HEK293 (cell line): ENCODE measurements around the gene GTF2F1.
A peak's percentile ranks its signal among the peaks of the same experiment; 100 is the strongest.

Experiments
- GLIS2 ChIP-seq: fragments of 450-650 bp; formaldehyde crosslinking; IDR thresholded peaks from 2 replicates; pipeline ENCODE4 v1.5.1; 2016; ENCODE audit warnings: missing biosample characterization, missing genetic modification characterization
- HOXA7 ChIP-seq: sonication (generic); formaldehyde crosslinking; IDR thresholded peaks from 2 replicates; pipeline ENCODE4 v1.8.1; 2022; ENCODE audit warnings: missing genetic modification reagents, borderline replicate concordance
- KLF16 ChIP-seq: fragments of 450-650 bp; formaldehyde crosslinking; IDR thresholded peaks from 2 replicates; pipeline ENCODE4 v1.5.1; 2017; ENCODE audit warnings: missing biosample characterization, missing genetic modification characterization
- KLF9 ChIP-seq: fragments of 450-650 bp; formaldehyde crosslinking; IDR thresholded peaks from 2 replicates; pipeline ENCODE4 v1.5.1; 2016; ENCODE audit warnings: missing biosample characterization, missing genetic modification characterization, low read depth
- PRDM1 ChIP-seq: fragments of 450-650 bp; formaldehyde crosslinking; IDR thresholded peaks from 2 replicates; pipeline ENCODE4; 2016; ENCODE audit warnings: missing biosample characterization, missing genetic modification characterization
- PRDM2 ChIP-seq: fragments of 450-650 bp; formaldehyde crosslinking; IDR thresholded peaks from 2 replicates; pipeline ENCODE4 v1.5.1; 2016; ENCODE audit warnings: missing biosample characterization, missing genetic modification characterization, borderline replicate concordance
- PRDM4 ChIP-seq: fragments of 450-650 bp; formaldehyde crosslinking; IDR thresholded peaks from 2 replicates; pipeline ENCODE4 v1.5.1; 2017; ENCODE audit warnings: missing biosample characterization, missing genetic modification characterization
- REPIN1 ChIP-seq: fragments of 450-650 bp; formaldehyde crosslinking; IDR thresholded peaks from 2 replicates; pipeline ENCODE4 v1.5.1; 2017; ENCODE audit warnings: missing biosample characterization, missing genetic modification characterization, low read depth
- SETDB1 ChIP-seq: IDR thresholded peaks from one replicate; pipeline ENCODE4 v1.6.1; 2017; ENCODE audit warnings: mild to moderate bottlenecking, low read length, moderate library complexity, mixed read lengths; ENCODE audit not compliant: insufficient read length
- ZBTB44 ChIP-seq: fragments of 450-650 bp; IDR thresholded peaks from 2 replicates; pipeline ENCODE4 v1.5.1; 2018; ENCODE audit warnings: missing biosample characterization, mild to moderate bottlenecking, missing genetic modification characterization
- ZEB2 ChIP-seq: fragments of 450-650 bp; formaldehyde crosslinking; IDR thresholded peaks from 2 replicates; pipeline ENCODE4 v1.5.1; 2016; ENCODE audit warnings: missing biosample characterization, missing genetic modification characterization
- ZFHX2 ChIP-seq: fragments of 450-650 bp; formaldehyde crosslinking; conservative IDR thresholded peaks from 2 replicates; pipeline ENCODE4 v1.5.1; 2016; ENCODE audit warnings: missing biosample characterization, missing genetic modification characterization
- ZFP41 ChIP-seq: fragments of 450-650 bp; formaldehyde crosslinking; IDR thresholded peaks from 2 replicates; pipeline ENCODE4 v1.5.1; 2016; ENCODE audit warnings: missing biosample characterization, missing genetic modification characterization, borderline replicate concordance
- ZIC2 ChIP-seq: fragments of 450-650 bp; formaldehyde crosslinking; IDR thresholded peaks from 2 replicates; pipeline ENCODE4 v1.5.1; 2016; ENCODE audit warnings: missing biosample characterization, missing genetic modification characterization
- ZNF18 ChIP-seq: fragments of 450-650 bp; formaldehyde crosslinking; IDR thresholded peaks from 2 replicates; pipeline ENCODE4 v1.5.1; 2016; ENCODE audit warnings: missing biosample characterization, missing genetic modification characterization
- ZNF202 ChIP-seq: fragments of 450-650 bp; formaldehyde crosslinking; IDR thresholded peaks from 2 replicates; pipeline ENCODE4 v1.5.1; 2016; ENCODE audit warnings: missing biosample characterization, missing genetic modification characterization, borderline replicate concordance
- ZNF214 ChIP-seq: fragments of 450-650 bp; formaldehyde crosslinking; IDR thresholded peaks from 2 replicates; pipeline ENCODE4 v1.5.1; 2017; ENCODE audit warnings: missing biosample characterization, mild to moderate bottlenecking, missing genetic modification characterization, borderline replicate concordance
- ZNF221 ChIP-seq: fragments of 450-650 bp; formaldehyde crosslinking; IDR thresholded peaks from 2 replicates; pipeline ENCODE4 v1.5.1; 2017; ENCODE audit warnings: missing biosample characterization, missing genetic modification characterization, borderline replicate concordance
- ZNF23 ChIP-seq: fragments of 450-650 bp; formaldehyde crosslinking; IDR thresholded peaks from 2 replicates; pipeline ENCODE4 v1.5.1; 2016; ENCODE audit warnings: missing biosample characterization, missing genetic modification characterization, borderline replicate concordance
- ZNF266 ChIP-seq: fragments of 450-650 bp; formaldehyde crosslinking; IDR thresholded peaks from 2 replicates; pipeline ENCODE4 v1.5.1; 2016; ENCODE audit warnings: missing biosample characterization, missing genetic modification characterization, low read depth
- ZNF280C ChIP-seq: fragments of 450-650 bp; formaldehyde crosslinking; IDR thresholded peaks from 2 replicates; pipeline ENCODE4 v1.5.1; 2016; ENCODE audit warnings: missing biosample characterization, missing genetic modification characterization
- ZNF335 ChIP-seq: fragments of 450-650 bp; formaldehyde crosslinking; conservative IDR thresholded peaks from 2 replicates; pipeline ENCODE4 v1.5.1; 2016; ENCODE audit warnings: missing biosample characterization, missing genetic modification characterization
- ZNF664 ChIP-seq: fragments of 450-650 bp; formaldehyde crosslinking; IDR thresholded peaks from 2 replicates; pipeline ENCODE4 v1.5.1; 2016; ENCODE audit warnings: missing biosample characterization, missing genetic modification characterization
- ZNF777 ChIP-seq: fragments of 450-650 bp; formaldehyde crosslinking; IDR thresholded peaks from 2 replicates; pipeline ENCODE4 v1.5.1; 2017; ENCODE audit warnings: missing biosample characterization, missing genetic modification characterization, borderline replicate concordance
- ZSCAN4 ChIP-seq: fragments of 450-650 bp; formaldehyde crosslinking; IDR thresholded peaks from 2 replicates; pipeline ENCODE4 v1.5.1; 2017; ENCODE audit warnings: missing biosample characterization, missing genetic modification characterization

Gene GTF2F1

GRCh38 chr19:6412447-6413091 lies 19.6 kb upstream of the GTF2F1 start (continued):
- TF ChIP-seq ZNF18 (tag by site-specific recombination) (no peak), ZFP41 (no peak), ZNF280C (no peak), ZNF777 (tag by site-specific recombination) (no peak), ZNF664 (tag by site-specific recombination) (no peak), ZNF23 (tag by site-specific recombination) (no peak), HOXA7 (no peak), PRDM1 (no peak), ZNF335 (tag by site-specific recombination) (no peak), ZBTB44 (tag by site-specific recombination) (peak; percentile 42; the same call in 1 of the 2 replicates), ZSCAN4 (tag by site-specific recombination) (no peak), SETDB1 (no peak), ZFHX2 (tag by site-specific recombination) (no peak), ZNF214 (tag by site-specific recombination) (no peak), KLF16 (no peak), ZEB2 (tag by site-specific recombination) (peak; percentile 59; the same call in 1 of the 2 replicates), ZNF202 (tag by site-specific recombination) (no peak), ZIC2 (no peak), GLIS2 (tag by site-specific recombination) (peak; percentile 67), PRDM4 (tag by site-specific recombination) (no peak), REPIN1 (tag by site-specific recombination) (no peak), ZNF221 (tag by site-specific recombination) (no peak), ZNF266 (no peak), KLF9 (tag by site-specific recombination) (no peak), PRDM2 (tag by site-specific recombination) (no peak)
